ENCODE measurements around the gene TNNI3K. TPM values are rescaled to one million over a fixed set of nuclear protein-coding genes. Genes with fewer than 3 reads are reported as not detected.

TNNI3K gene
- total RNA-seq, 1 experiment from 2014 or later: not detected

- DNase-seq (ENCODE audit: low read depth): no peak
These were observed 200.9 kb downstream of the TNNI3K start for GRCh38 chr1:74436078-74436477.

- DNase-seq (ENCODE audit: low read depth): no peak
These were observed 201.8 kb downstream of the TNNI3K start for GRCh38 chr1:74437035-74437434.

- no peak for DNase-seq (ENCODE audit: low read depth)
These were observed 216.8 kb downstream of the TNNI3K start for GRCh38 chr1:74452035-74452434.

GRCh38 chr1:74453277-74453676 is 218.1 kb downstream of the TNNI3K start:
- DNase-seq (ENCODE audit: low read depth): no peak

- DNase-seq (ENCODE audit: low read depth): no peak
These were observed 220.2 kb downstream of the TNNI3K start for GRCh38 chr1:74455390-74455789.

- no peak for DNase-seq (ENCODE audit: low read depth)
These were observed 222.1 kb downstream of the TNNI3K start for GRCh38 chr1:74457253-74457652.

GRCh38 chr1:74463333-74463988 is 228.3 kb downstream of the TNNI3K start:
- DNase-seq (ENCODE audit: low read depth): no peak

GRCh38 chr1:74464037-74464436 is 228.8 kb downstream of the TNNI3K start:
- no peak for DNase-seq (ENCODE audit: low read depth)

GRCh38 chr1:74465193-74465681 is 230.1 kb downstream of the TNNI3K start:
- no peak for DNase-seq (ENCODE audit: low read depth)

- no peak for DNase-seq (ENCODE audit: low read depth)
These were observed 232.7 kb downstream of the TNNI3K start for GRCh38 chr1:74467786-74468377.

- DNase-seq (ENCODE audit: low read depth): no peak
These were observed 233.9 kb downstream of the TNNI3K start for GRCh38 chr1:74468982-74469603.

GRCh38 chr1:74470251-74470650 is 235.1 kb downstream of the TNNI3K start:
- no peak for DNase-seq (ENCODE audit: low read depth)

- no peak for DNase-seq (ENCODE audit: low read depth)
These were observed 235.7 kb downstream of the TNNI3K start for GRCh38 chr1:74470936-74471335.

GRCh38 chr1:74471470-74471869 is 236.3 kb downstream of the TNNI3K start:
- DNase-seq (ENCODE audit: low read depth): no peak

GRCh38 chr1:74474585-74474984 is 239.4 kb downstream of the TNNI3K start:
- no peak for DNase-seq (ENCODE audit: low read depth)

- no peak for DNase-seq (ENCODE audit: low read depth)
These were observed 243.8 kb downstream of the TNNI3K start for GRCh38 chr1:74478979-74479378.

GRCh38 chr1:74480068-74480467 is 244.9 kb downstream of the TNNI3K start:
- DNase-seq (ENCODE audit: low read depth): no peak

GRCh38 chr1:74481607-74482006 is 246.4 kb downstream of the TNNI3K start:
- no peak for DNase-seq (ENCODE audit: low read depth)

- no peak for DNase-seq (ENCODE audit: low read depth)
These were observed 250.4 kb downstream of the TNNI3K start for GRCh38 chr1:74485622-74486021.

GRCh38 chr1:74486036-74486435 is 250.8 kb downstream of the TNNI3K start:
- DNase-seq (ENCODE audit: low read depth): no peak

GRCh38 chr1:74496669-74497068 is 261.5 kb downstream of the TNNI3K start:
- DNase-seq (ENCODE audit: low read depth): no peak

- no peak for DNase-seq (ENCODE audit: low read depth)
These were observed 263.7 kb downstream of the TNNI3K start for GRCh38 chr1:74498901-74499300.

- no peak for DNase-seq (ENCODE audit: low read depth)
These were observed 267.2 kb downstream of the TNNI3K start for GRCh38 chr1:74502432-74502831.

All from Daoy (cell line).